ENCODE data around the gene GPR137C. TPM values are rescaled to one million over a fixed set of nuclear protein-coding genes. Genes with fewer than 3 reads are reported as not detected.

GPR137C gene
- total and polyA plus RNA-seq, 2 of the 8 experiments (the other 6 are each of a cell fraction or from before 2014, with no cell fraction given): 2.7 to 4.3 TPM

DNA sequence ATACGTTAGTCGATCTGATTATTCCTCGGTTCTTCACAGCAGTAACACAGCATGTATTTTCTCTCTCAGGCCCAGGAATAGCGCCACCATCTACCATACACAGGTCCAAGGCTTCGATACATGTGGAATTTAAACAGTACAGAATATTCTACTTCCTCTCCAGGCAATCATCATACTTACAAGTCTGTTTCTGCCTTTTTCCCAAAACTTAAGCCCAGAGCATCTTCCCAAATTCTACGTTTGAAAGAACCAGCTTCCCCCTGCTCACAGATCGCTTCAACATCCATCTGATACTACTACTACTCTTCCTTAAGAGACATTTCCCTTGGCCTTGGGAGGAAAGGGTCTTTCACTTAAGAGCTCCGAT, 957 bp upstream of the GPR137C start:
- Histone ChIP-seq H2AFZ (ENCODE audit: low read length) (peak overlapping the region; percentile 22; the same call in 1 of the 2 replicates), H2BK15ac (ENCODE audit: low read length) (no peak overlapping the region), H3K79me2 (ENCODE audit: control insufficient read depth in 1 of 2, insufficient read depth in 2 of 2, low read length in 2 of 2) (peaks cover 0 to 36% of the 10 kb centered on the region in 2 experiments; a peak in 2 of 4 replicates), H3K56ac (replicated peaks; ENCODE audit: insufficient read length, low read depth, low read length) (no peak overlapping the region), H3K4me1 (replicated peaks in 1 of 4; ENCODE audit: control insufficient read depth in 3 of 4, insufficient read depth in 4 of 4, low read length in 3 of 4) (peaks cover 0 to 3% (median 2%) of the 10 kb centered on the region in 4 experiments; a peak in 4 of 7 replicates), H3K27ac (ENCODE audit: low read depth, low read length) (no peak overlapping the region), H3K18ac (ENCODE audit: extremely low read depth, low read length) (no peak overlapping the region), H4K8ac (ENCODE audit: extremely low read depth, insufficient read depth, low read length) (no peak overlapping the region), H3K23ac (ENCODE audit: insufficient read length) (no peak overlapping the region), H4K5ac (ENCODE audit: insufficient read length, low read depth, low read length) (no peak overlapping the region), H3K9ac (replicated peaks in 1 of 4; ENCODE audit: extremely low read depth in 1 of 4, low read depth in 3 of 4, low read length in 3 of 4) (peak overlapping the region; percentile 62 to 80 (median 79); a peak in 6 of 7 replicates), H3K4ac (replicated peaks; ENCODE audit: insufficient read length, low read depth, low read length) (no peak overlapping the region), H4K20me1 (replicated peaks in 1 of 2; ENCODE audit: control insufficient read depth in 1 of 2, insufficient read depth in 2 of 2, low read length in 2 of 2) (peaks cover 0 to 3% of the 10 kb centered on the region in 2 experiments), H4K91ac (replicated peaks; ENCODE audit: insufficient read length, low read length) (no peak overlapping the region), H3K14ac (ENCODE audit: insufficient read length) (no peak overlapping the region), H2AK5ac (ENCODE audit: low read depth, low read length) (no peak overlapping the region), H2BK20ac (ENCODE audit: low read length) (no peak overlapping the region), H2BK120ac (replicated peaks; ENCODE audit: low read depth, low read length) (no peak overlapping the region), H3K79me1 (ENCODE audit: low read depth, low read length) (peaks cover 2% of the 10 kb centered on the region), H3K23me2 (ENCODE audit: low read depth, low read length) (peaks cover 17% of the 10 kb centered on the region; the same call in 1 of the 2 replicates), H3K4me2 (ENCODE audit: insufficient read depth in 1 of 2, low read depth in 2 of 2, low read length in 2 of 2) (peak overlapping the region; percentile 78 to 95), H2BK5ac (ENCODE audit: low read depth, low read length) (no peak overlapping the region), H3K36me3 (ENCODE audit: control insufficient read depth in 2 of 4, insufficient read depth in 4 of 4, low read length in 3 of 4) (no peaks in the 10 kb centered on the region), H3K4me3 (ENCODE audit: extremely low read depth in 1 of 4, insufficient read depth in 2 of 4, low read depth in 3 of 4, low read length in 4 of 4) (peak overlapping the region; percentile 42 to 95 (median 84)), H3K9me3 (ENCODE audit: insufficient read depth in 2 of 2, low read depth in 1 of 2, low read length in 1 of 2) (no peaks in the 10 kb centered on the region), H2BK12ac (ENCODE audit: low read depth, low read length) (no peak overlapping the region), H3K27me3 (replicated peaks in 1 of 4; ENCODE audit: control insufficient read depth in 3 of 4, extremely low read depth in 1 of 4, insufficient read depth in 3 of 4, low read length in 3 of 4) (no peaks in the 10 kb centered on the region; a peak in 1 of 7 replicates)
- TF ChIP-seq, protein P1, sequence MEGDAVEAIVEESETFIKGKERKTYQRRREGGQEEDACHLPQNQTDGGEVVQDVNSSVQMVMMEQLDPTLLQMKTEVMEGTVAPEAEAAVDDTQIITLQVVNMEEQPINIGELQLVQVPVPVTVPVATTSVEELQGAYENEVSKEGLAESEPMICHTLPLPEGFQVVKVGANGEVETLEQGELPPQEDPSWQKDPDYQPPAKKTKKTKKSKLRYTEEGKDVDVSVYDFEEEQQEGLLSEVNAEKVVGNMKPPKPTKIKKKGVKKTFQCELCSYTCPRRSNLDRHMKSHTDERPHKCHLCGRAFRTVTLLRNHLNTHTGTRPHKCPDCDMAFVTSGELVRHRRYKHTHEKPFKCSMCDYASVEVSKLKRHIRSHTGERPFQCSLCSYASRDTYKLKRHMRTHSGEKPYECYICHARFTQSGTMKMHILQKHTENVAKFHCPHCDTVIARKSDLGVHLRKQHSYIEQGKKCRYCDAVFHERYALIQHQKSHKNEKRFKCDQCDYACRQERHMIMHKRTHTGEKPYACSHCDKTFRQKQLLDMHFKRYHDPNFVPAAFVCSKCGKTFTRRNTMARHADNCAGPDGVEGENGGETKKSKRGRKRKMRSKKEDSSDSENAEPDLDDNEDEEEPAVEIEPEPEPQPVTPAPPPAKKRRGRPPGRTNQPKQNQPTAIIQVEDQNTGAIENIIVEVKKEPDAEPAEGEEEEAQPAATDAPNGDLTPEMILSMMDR (IDR thresholded peaks at IDR 0.05; ENCODE audit: control extremely low read depth in 1 of 3, insufficient read depth in 1 of 3, low read depth in 1 of 3, low read length in 3 of 3): peak in 1 of 3 experiments; percentile 2; a peak in 1 of 4 replicates
- TF ChIP-seq TAF7 (optimal IDR thresholded peaks at IDR 0.05; ENCODE audit: borderline replicate concordance, low read depth, low read length) (no peak), SAP30 (IDR thresholded peaks at IDR 0.05; ENCODE audit: insufficient read depth, insufficient replicate concordance, low read length) (peak; percentile 41)
- 9% methylated on average over 8 of the region's 8 CpGs; no CpG with 5 or more reads in 1 of the 2 experiments for WGBS, 2 experiments (ENCODE audit: extremely low coverage in 1 of 2, insufficient coverage in 1 of 2, insufficient read length in 1 of 2, insufficient replicate concordance in 2 of 2, low coverage in 1 of 2, low lambda C conversion rate in 2 of 2, missing lambda C conversion rate in 1 of 2)
- CTCF ChIA-PET (ENCODE audit: partially characterized antibody): interaction anchor here (0.6 to 1.0 kb wide), 5 partner anchors 100 to 982 kb away, joined by 3 to 4 read pairs (median 3); no protein-coding TSS in a partner anchor
- DNase-seq (ENCODE audit: low read depth in 1 of 2, low spot score in 2 of 2) (no peak), FAIRE-seq (peak; percentile 19)
- POLR2A ChIA-PET (ENCODE audit: partially characterized antibody): interaction anchor here (0.6 to 2.3 kb wide), 11 partner anchors 9 to 282 kb away, joined by 3 to 8 read pairs (median 3); partner anchors contain the start of gene PSMC6
